ENCODE results near the gene TMEM218.

The TMEM218 gene

GRCh38 chr11:125075900-125076317, 35.5 kb downstream of the TMEM218 start:
- DNase-seq (ENCODE audit: low read depth in 2 of 2), result no peak

GRCh38 chr11:125075242-125075625, 36.2 kb downstream of the TMEM218 start:
- DNase-seq (ENCODE audit: low read depth in 2 of 2), result no peak

- DNase-seq (ENCODE audit: low read depth in 2 of 2), result no peak
These were observed 36.8 kb downstream of the TMEM218 start for GRCh38 chr11:125074511-125075241.

- DNase-seq (ENCODE audit: low read depth in 2 of 2), result no peak
These were observed 37.6 kb downstream of the TMEM218 start for GRCh38 chr11:125073616-125074483.

GRCh38 chr11:125072961-125073590, 38.4 kb downstream of the TMEM218 start:
- no peak for DNase-seq (ENCODE audit: low read depth in 2 of 2)

GRCh38 chr11:125072218-125072960, 39.0 kb downstream of the TMEM218 start:
- no peak for DNase-seq (ENCODE audit: low read depth in 2 of 2)

- no peak for DNase-seq (ENCODE audit: low read depth in 2 of 2)
These were observed 39.6 kb downstream of the TMEM218 start for GRCh38 chr11:125071846-125072217.

GRCh38 chr11:125071435-125071834, 40.0 kb downstream of the TMEM218 start:
- no peak for DNase-seq (ENCODE audit: low read depth in 2 of 2)

- DNase-seq (ENCODE audit: low read depth in 2 of 2), result no peak
These were observed 40.6 kb downstream of the TMEM218 start for GRCh38 chr11:125070699-125071254.

GRCh38 chr11:125069796-125070195, 41.6 kb downstream of the TMEM218 start:
- DNase-seq (ENCODE audit: low read depth in 2 of 2), result no peak

- no peak for DNase-seq (ENCODE audit: low read depth in 2 of 2)
These were observed 42.4 kb downstream of the TMEM218 start for GRCh38 chr11:125069008-125069407.

- DNase-seq (ENCODE audit: low read depth in 2 of 2), result no peak
These were observed 43.1 kb downstream of the TMEM218 start for GRCh38 chr11:125068368-125068767.

GRCh38 chr11:125064070-125064469, 47.4 kb downstream of the TMEM218 start:
- DNase-seq (ENCODE audit: low read depth in 2 of 2), result no peak

GRCh38 chr11:125063429-125064043, 47.9 kb downstream of the TMEM218 start:
- no peak for DNase-seq (ENCODE audit: low read depth in 2 of 2)

- no peak for DNase-seq (ENCODE audit: low read depth in 2 of 2)
These were observed 48.4 kb downstream of the TMEM218 start, which contains the start of gene SLC37A2 for GRCh38 chr11:125062931-125063428. SLC37A2 (plus strand) TSS chr11:125063305; CDS start chr11:125063368, 63 bp downstream.

GRCh38 chr11:125062218-125062930, 49.1 kb downstream of the TMEM218 start:
- no peak for DNase-seq (ENCODE audit: low read depth in 2 of 2)

- no peak for DNase-seq (ENCODE audit: low read depth in 2 of 2)
These were observed 50.1 kb downstream of the TMEM218 start for GRCh38 chr11:125061281-125061680.

- no peak for DNase-seq (ENCODE audit: low read depth in 2 of 2)
These were observed 53.8 kb downstream of the TMEM218 start for GRCh38 chr11:125057693-125058016.

- no peak for DNase-seq (ENCODE audit: low read depth in 2 of 2)
These were observed 54.3 kb downstream of the TMEM218 start for GRCh38 chr11:125056931-125057692.
